GM19452 (cell line): Measurements from ENCODE around the gene GNL1.
"Not testable (repeated sequence)": the region's sequence is repeated elsewhere in the genome, so short reads cannot be mapped to it uniquely, and the experiment has no call there.

Experiments
- ATAC-seq: cut with Tn5 transposase; IDR thresholded peaks from one replicate; pipeline ENCODE4 v1.9.1; 2021; ENCODE audit not compliant: unreplicated experiment

Gene GNL1

GRCh38 chr6:30500421-30501355 is 55.6 kb downstream of the GNL1 start:
- ATAC-seq = no peak

GRCh38 chr6:30498705-30499104 is 57.6 kb downstream of the GNL1 start:
- not testable (repeated sequence) for ATAC-seq

GRCh38 chr6:30497714-30498113 is 58.6 kb downstream of the GNL1 start:
- ATAC-seq = no peak

GRCh38 chr6:30497261-30497599 is 59.1 kb downstream of the GNL1 start:
- not testable (repeated sequence) for ATAC-seq

GRCh38 chr6:30495993-30496392 is 60.3 kb downstream of the GNL1 start:
- ATAC-seq = no peak

GRCh38 chr6:30495060-30495459 is 61.2 kb downstream of the GNL1 start:
- not testable (repeated sequence) for ATAC-seq

GRCh38 chr6:30494291-30494861 is 61.9 kb downstream of the GNL1 start:
- ATAC-seq = no peak

- no peak for ATAC-seq
Observed at GRCh38 chr6:30493643-30494250, 62.5 kb downstream of the GNL1 start.

GRCh38 chr6:30491991-30492952 is 64.0 kb downstream of the GNL1 start:
- ATAC-seq = no peak
